Measurements from ENCODE around the gene CTTNBP2. TPM values are rescaled to one million over a fixed set of nuclear protein-coding genes. Genes with fewer than 3 reads are reported as not detected.

CTTNBP2 gene
- total RNA-seq, 2 donors from 2014 or later: 9.2 to 12.0 TPM

- ATAC-seq (ENCODE audit: insufficient number of reproducible peaks, low FRiP score, low read depth): no peak
These were observed 29.2 kb upstream of the CTTNBP2 start for GRCh38 chr7:117902314-117902889.

GRCh38 chr7:117901089-117901797, 28.0 kb upstream of the CTTNBP2 start:
- H3K4me1 ChIP-seq (ENCODE audit: control insufficient read depth in 1 of 2, low read depth in 2 of 2): no peaks in the 10 kb centered on the region
- TF ChIP-seq CTCF (IDR thresholded peaks at IDR 0.05): no peak
- H3K36me3 ChIP-seq: no peaks in the 10 kb centered on the region
- H3K27ac ChIP-seq: no peak overlapping the region
- H3K4me3 ChIP-seq: no peak overlapping the region
- DNase-seq (ENCODE audit: low spot score) (no peak), ATAC-seq (ENCODE audit: insufficient number of reproducible peaks, low FRiP score, low read depth) (no peak)
- no peaks in the 10 kb centered on the region for H3K9me3 ChIP-seq
- no peaks in the 10 kb centered on the region for H3K27me3 ChIP-seq (replicated peaks; ENCODE audit: insufficient read depth)

More at GRCh38 chr7:117902314-117902889, 29.2 kb upstream of the CTTNBP2 start:
- Histone ChIP-seq H3K27ac (no peak overlapping the region), H3K4me3 (no peak overlapping the region), H3K9me3 (no peaks in the 10 kb centered on the region), H3K27me3 (replicated peaks; ENCODE audit: insufficient read depth) (no peaks in the 10 kb centered on the region), H3K4me1 (ENCODE audit: control insufficient read depth in 1 of 2, low read depth in 2 of 2) (no peaks in the 10 kb centered on the region), H3K36me3 (no peaks in the 10 kb centered on the region)
- no peak for DNase-seq (ENCODE audit: low spot score)
- TF ChIP-seq CTCF (IDR thresholded peaks at IDR 0.05): no peak

GRCh38 chr7:117896339-117896738, 23.1 kb upstream of the CTTNBP2 start:
- H3K36me3 ChIP-seq: no peaks in the 10 kb centered on the region
- no peak for TF ChIP-seq CTCF (IDR thresholded peaks at IDR 0.05)
- H3K4me1 ChIP-seq (ENCODE audit: control insufficient read depth in 1 of 2, low read depth in 2 of 2): no peaks in the 10 kb centered on the region
- no peak overlapping the region for H3K27ac ChIP-seq
- H3K27me3 ChIP-seq (replicated peaks; ENCODE audit: insufficient read depth): no peaks in the 10 kb centered on the region
- DNase-seq (ENCODE audit: low spot score): no peak
- ATAC-seq (ENCODE audit: insufficient number of reproducible peaks, low FRiP score, low read depth): no peak
- H3K4me3 ChIP-seq: no peak overlapping the region
- H3K9me3 ChIP-seq: no peaks in the 10 kb centered on the region

- Histone ChIP-seq H3K4me3 (no peak overlapping the region), H3K36me3 (no peaks in the 10 kb centered on the region), H3K27ac (no peak overlapping the region), H3K27me3 (replicated peaks; ENCODE audit: insufficient read depth) (no peaks in the 10 kb centered on the region), H3K4me1 (ENCODE audit: control insufficient read depth in 1 of 2, low read depth in 2 of 2) (no peaks in the 10 kb centered on the region), H3K9me3 (no peaks in the 10 kb centered on the region)
- no peak for DNase-seq (ENCODE audit: low spot score)
- TF ChIP-seq CTCF (IDR thresholded peaks at IDR 0.05): no peak
- no peak for ATAC-seq (ENCODE audit: insufficient number of reproducible peaks, low FRiP score, low read depth)
These were observed 22.0 kb upstream of the CTTNBP2 start for GRCh38 chr7:117895276-117895675.

- H3K36me3 ChIP-seq: no peaks in the 10 kb centered on the region
- H3K27me3 ChIP-seq (replicated peaks; ENCODE audit: insufficient read depth): no peaks in the 10 kb centered on the region
- no peak for TF ChIP-seq CTCF (IDR thresholded peaks at IDR 0.05)
- no peak overlapping the region for H3K4me3 ChIP-seq
- no peaks in the 10 kb centered on the region for H3K9me3 ChIP-seq
- no peaks in the 10 kb centered on the region for H3K4me1 ChIP-seq (ENCODE audit: control insufficient read depth in 1 of 2, low read depth in 2 of 2)
- ATAC-seq (ENCODE audit: insufficient number of reproducible peaks, low FRiP score, low read depth) (no peak), DNase-seq (ENCODE audit: low spot score) (no peak)
- no peak overlapping the region for H3K27ac ChIP-seq
These were observed 20.8 kb upstream of the CTTNBP2 start for GRCh38 chr7:117894037-117894436.
